K562 (cell line): ENCODE data around the gene IQUB. TPM values are rescaled to one million over a fixed set of nuclear protein-coding genes. Genes with fewer than 3 reads are reported as not detected.

Source experiments
- ATAC-seq: fragments of 200-7000 bp; cut with Tn5 transposase; 3 replicates; pipeline ENCODE4 v1.9.1; 2020; ENCODE audit warnings: moderate library complexity
- BruUV-seq: library from RNA; stranded (reverse); fragments of 400-500 nt; replicated peaks from 2 replicates; lab custom pipeline; 2021; lab: Mats Ljungman, UMichigan
- CTCF ChIA-PET: fragments of 300-600 bp; formaldehyde crosslinking; extraction: SDS; loops from one replicate; lab custom pipeline; 2021; ENCODE audit warnings: low intra/inter-chr PET ratio; lab: Yijun Ruan, JAX
- POLR2A ChIA-PET: fragments of 300-600, 350-650 bp; sonication (Branson Sonifier 250); formaldehyde crosslinking; extraction: SDS; loops from one replicate; lab custom pipeline; 2021; ENCODE audit warnings: antibody characterized with exemption, inconsistent platforms; lab: Yijun Ruan, JAX
- DNase-seq, 4 experiments: peaks; one replicate each; pipeline versions ENCODE4 v3.0.0 to v3.0.0-alpha.2; 2011 to 2018; ENCODE audit warnings: low spot score in 3 of 4, mixed read lengths in 3 of 4; ENCODE audit errors: extremely low read depth in 1 of 4
- FAIRE-seq: peaks from 2 replicates; lab custom pipeline; 2011; peaks lifted over from hg19 to GRCh38; lab: Jason Lieb, UNC
- H2AFZ ChIP-seq: 2 replicates; pipeline ENCODE4 v1.6.0; 2011; ENCODE audit warnings: low read depth, low read length, control low read depth, inconsistent platforms
- H3K27ac ChIP-seq: fragments of 200-600 bp; 3 replicates; pipeline ENCODE4 v1.8.0; 2011; ENCODE audit warnings: low read depth, mild to moderate bottlenecking, control low read depth, inconsistent platforms, low read length, moderate library complexity, mixed read lengths; ENCODE audit errors: extremely low read depth
- H3K27me3 ChIP-seq, 2 experiments: fragments of 300-600 bp in 1 of 2; 2 replicates in 1 of 2; 3 replicates in 1 of 2; pipeline versions ENCODE4 v1.6.0 to v1.8.0; 2011; ENCODE audit warnings: inconsistent platforms in 2 of 2, low read length in 2 of 2, mild to moderate bottlenecking in 1 of 2, mixed read lengths in 1 of 2, moderate library complexity in 1 of 2; ENCODE audit not compliant: control insufficient read depth in 2 of 2, insufficient read depth in 2 of 2
- H3K36me3 ChIP-seq: fragments of 300-600 bp; 3 replicates; pipeline ENCODE4 v1.8.0; 2011; ENCODE audit warnings: mild to moderate bottlenecking, low read length, inconsistent platforms; ENCODE audit not compliant: control insufficient read depth, insufficient read depth
- H3K4me1 ChIP-seq, 2 experiments: fragments of 200-600 bp in 1 of 2; replicated peaks in 1 of 2; 2 replicates in 1 of 2; 3 replicates in 1 of 2; pipeline versions ENCODE4 v1.5.1 to v1.8.0; 2011; ENCODE audit warnings: inconsistent platforms in 2 of 2, low read length in 2 of 2, mild to moderate bottlenecking in 1 of 2, mixed read lengths in 1 of 2, moderate library complexity in 1 of 2; ENCODE audit not compliant: control insufficient read depth in 2 of 2, insufficient read depth in 2 of 2
- H3K4me2 ChIP-seq: 2 replicates; pipeline ENCODE4 v1.6.1; 2011; ENCODE audit warnings: low read length, control low read depth, inconsistent platforms, mixed read lengths; ENCODE audit not compliant: insufficient read depth
- H3K4me3 ChIP-seq: fragments of 200-600 bp; sonication (generic), shearing (Covaris generic); 2 replicates; pipeline ENCODE4 v1.5.1; 2016; ENCODE audit warnings: control low read depth, inconsistent platforms
- H3K79me2 ChIP-seq: fragments of 200-600 bp; 3 replicates; pipeline ENCODE4 v1.8.0; 2011; ENCODE audit warnings: low read length, inconsistent platforms; ENCODE audit not compliant: control insufficient read depth, insufficient read depth
- H3K9ac ChIP-seq, 2 experiments: 2 replicates each; pipeline versions ENCODE4 v1.6.0 to v1.6.1; 2011; ENCODE audit warnings: low read depth in 2 of 2, low read length in 2 of 2, control low read depth in 1 of 2, inconsistent platforms in 1 of 2, mild to moderate bottlenecking in 1 of 2, mixed read lengths in 1 of 2; ENCODE audit not compliant: insufficient read depth in 1 of 2
- H3K9me1 ChIP-seq: one replicate; pipeline ENCODE4 v1.6.0; 2011; ENCODE audit warnings: inconsistent platforms, mild to moderate bottlenecking, low read length, moderate library complexity; ENCODE audit not compliant: control insufficient read depth, insufficient read depth
- H3K9me3 ChIP-seq: replicated peaks from 2 replicates; pipeline ENCODE4 v1.5.1; 2011; ENCODE audit warnings: low read depth, low read length, inconsistent platforms; ENCODE audit not compliant: control insufficient read depth, insufficient read depth
- H4K20me1 ChIP-seq: replicated peaks from 2 replicates; pipeline ENCODE4 v1.6.1; 2011; ENCODE audit warnings: low read length, inconsistent platforms, mixed read lengths; ENCODE audit not compliant: control insufficient read depth, insufficient read depth
- ARID2 ChIP-seq: fragments of 450-650 bp; IDR thresholded peaks from 2 replicates; pipeline ENCODE4 v1.6.1; 2017; ENCODE audit warnings: antibody characterized with exemption, mild to moderate bottlenecking
- ATF6 ChIP-seq: sonication (generic); formaldehyde crosslinking; IDR thresholded peaks from 2 replicates; pipeline ENCODE4 v1.4.0; 2020; ENCODE audit warnings: mild to moderate bottlenecking, missing genetic modification reagents
- BACH1 ChIP-seq: fragments of 200-800 bp; sonication (Bioruptor generic); IDR thresholded peaks from 2 replicates; pipeline ENCODE4 v1.6.1; 2016; ENCODE audit warnings: missing genetic modification characterization, missing compliant biosample characterization
- CBFA2T3 ChIP-seq: fragments of 450-650 bp; IDR thresholded peaks from 2 replicates; pipeline ENCODE4 v1.6.1; 2017
- CBX1 ChIP-seq: sonication (generic); IDR thresholded peaks from 2 replicates; pipeline ENCODE4 v1.6.1; 2016; ENCODE audit warnings: antibody characterized with exemption, low read depth, mild to moderate bottlenecking
- CEBPG ChIP-seq, 3 experiments: fragments of 200-800 bp in 1 of 3; sonication (Bioruptor generic) in 1 of 3; sonication (generic) in 1 of 3; formaldehyde crosslinking in 1 of 3; IDR thresholded peaks in 2 of 3; conservative IDR thresholded peaks in 1 of 3; 2 replicates each; pipeline versions ENCODE4 v1.6.1 to v1.8.0; 2016 to 2022; ENCODE audit warnings: missing compliant biosample characterization in 2 of 3, missing genetic modification characterization in 2 of 3, mild to moderate bottlenecking in 1 of 3, missing genetic modification reagents in 1 of 3
- DPF2 ChIP-seq: fragments of 450-650 bp; IDR thresholded peaks from 2 replicates; pipeline ENCODE4 v1.6.1; 2016
- FOXK2 ChIP-seq, 2 experiments: fragments of 450-650 bp; IDR thresholded peaks in 1 of 2; conservative IDR thresholded peaks in 1 of 2; 2 replicates each; pipeline ENCODE4 v1.6.1; 2016; ENCODE audit warnings: low read depth in 2 of 2, mild to moderate bottlenecking in 1 of 2
- HDAC2 ChIP-seq: fragments of 450-650 bp; IDR thresholded peaks from 2 replicates; pipeline ENCODE4 v1.6.1; 2016; ENCODE audit warnings: mild to moderate bottlenecking
- NR2C1 ChIP-seq, 2 experiments: fragments of 450-650 bp; IDR thresholded peaks; 2 replicates each; pipeline ENCODE4 v1.6.1; 2017; ENCODE audit warnings: mild to moderate bottlenecking in 2 of 2, antibody characterized with exemption in 1 of 2, inconsistent platforms in 1 of 2, missing compliant biosample characterization in 1 of 2, missing genetic modification characterization in 1 of 2
- NRF1 ChIP-seq, 2 experiments: fragments of 450-650 bp; IDR thresholded peaks in 1 of 2; conservative IDR thresholded peaks in 1 of 2; 2 replicates each; pipeline ENCODE4 v1.6.1; 2014; ENCODE audit warnings: mild to moderate bottlenecking in 2 of 2
- PCBP1 ChIP-seq: fragments of 200-400 bp; formaldehyde crosslinking; IDR thresholded peaks from 2 replicates; pipeline ENCODE4 v1.6.1; 2018; ENCODE audit warnings: mild to moderate bottlenecking, low read depth, low read length; ENCODE audit not compliant: poor library complexity, severe bottlenecking
- RUNX1 ChIP-seq: sonication (generic); IDR thresholded peaks from 2 replicates; pipeline ENCODE4 v1.6.1; 2016; ENCODE audit warnings: antibody characterized with exemption, low read depth
- THAP12 ChIP-seq: fragments of 250-450 bp; sonication (Bioruptor Pico); IDR thresholded peaks from 2 replicates; pipeline ENCODE4 v1.9.0; 2021; ENCODE audit warnings: mild to moderate bottlenecking, inconsistent platforms
- ZC3H4 ChIP-seq: sonication (generic); formaldehyde crosslinking; IDR thresholded peaks from 2 replicates; pipeline ENCODE4 v1.9.0; 2021; ENCODE audit warnings: missing genetic modification reagents, borderline replicate concordance
- ZNF140 ChIP-seq: fragments of 250-450 bp; sonication (Bioruptor Pico); IDR thresholded peaks from 2 replicates; pipeline ENCODE4 v1.8.0; 2021; ENCODE audit warnings: moderate library complexity, mild to moderate bottlenecking, inconsistent platforms
- WGBS: fragments of 100-300 bp; shearing (Covaris generic); methylation state at CpG from one replicate; pipeline ENCODE4 v1.1.6; 2016; ENCODE audit warnings: low coverage, mixed read lengths; ENCODE audit not compliant: insufficient coverage; ENCODE audit errors: missing lambda C conversion rate; 5-methylcytosine and 5-hydroxymethylcytosine counted together
- in situ Hi-C: fragments of 300-500 bp; cut with MboI; formaldehyde crosslinking; loops from 4 replicates; pipeline ENCODE4 v1.15.0; 2018; ENCODE audit warnings: inconsistent platforms, mixed read lengths
- intact Hi-C: fragments of 100-400 bp; cut with micrococcal nuclease; formaldehyde crosslinking; loops from 2 replicates; pipeline ENCODE4 v1.14.2; 2022
- polyA plus RNA-seq, 8 experiments: library from polyadenylated mRNA; depleted of rRNA in 4 of 8; stranded (reverse) in 5 of 8; unstranded in 3 of 8; fragments of >200 nt; fragmentation: Nextera tagmentation in 2 of 8; fragmentation: Illumina TruSeq in 1 of 8; extraction: Ambion mirVana in 2 of 8; extraction: Trizol in 1 of 8; gene quantifications; 2 replicates each; pipeline versions ENCODE4 v1.2.1 to v1.2.3, GENCODE V29; 2011 to 2014; ENCODE audit warnings: inconsistent platforms in 1 of 8, missing spikeins in 1 of 8
- total RNA-seq, 7 experiments: library from RNA; depleted of rRNA in 6 of 7; stranded (reverse); fragments of >200 nt in 6 of 7; fragmentation: Illumina TruSeq in 2 of 7; extraction: Trizol in 2 of 7; gene quantifications; 2 replicates each; pipeline versions ENCODE4 v1.2.1 to v1.2.3, GENCODE V29; 2011 to 2021; ENCODE audit warnings: low replicate concordance in 1 of 7
- TF ChIP-seq, protein P1 (sequence below): fragments of 450-650 bp; formaldehyde crosslinking; IDR thresholded peaks from 2 replicates; pipeline ENCODE4 v1.4.0; 2020; ENCODE audit warnings: mild to moderate bottlenecking, mixed read lengths

Gene IQUB
- total and polyA plus RNA-seq, 9 of the 15 experiments (the other 6 are each of a cell fraction or from before 2014, with no cell fraction given), result 0.62 to 2.6 (median 1.4) TPM

DNA sequence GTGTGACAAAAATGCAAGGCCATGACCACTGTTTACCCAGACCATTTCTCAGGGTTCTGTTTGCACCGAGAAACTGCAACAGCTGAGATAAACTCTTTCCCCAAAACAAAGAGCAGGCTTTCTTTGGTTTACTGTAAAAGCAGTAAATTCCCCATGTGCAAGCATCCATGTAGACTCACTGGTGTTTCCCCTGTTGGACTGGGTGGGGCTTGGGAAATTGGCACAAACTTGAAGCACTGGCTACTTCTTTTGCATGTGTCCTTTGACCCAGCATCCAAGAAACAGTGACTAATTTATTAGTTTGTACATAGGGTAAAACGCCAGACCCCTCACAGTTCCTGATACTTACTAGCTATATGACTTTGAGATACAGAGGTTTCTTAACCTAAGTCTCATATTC lies 12.3 kb downstream of the IQUB start:
- H2AFZ ChIP-seq, result peak overlapping the region; percentile 15; the same call in 1 of the 2 replicates
- no peaks in the 10 kb centered on the region for H4K20me1 ChIP-seq
- in situ Hi-C loops (no loop called here), intact Hi-C loops (no loop called here)
- no peaks in the 10 kb centered on the region for H3K9me3 ChIP-seq
- H3K27ac ChIP-seq, result no peak overlapping the region
- H3K27me3 ChIP-seq, result no peaks in the 10 kb centered on the region
- no peaks in the 10 kb centered on the region for H3K9me1 ChIP-seq
- FAIRE-seq, result no peak
- BruUV-seq, result no TSS peak
- no peak overlapping the region for H3K9ac ChIP-seq
- DNase-seq, result no peak
- ChIA-PET POLR2A (no interaction called here), CTCF (no interaction called here)
- 27% methylated on average over 2 of the region's 2 CpGs for WGBS
- H3K79me2 ChIP-seq, result no peaks in the 10 kb centered on the region
- H3K4me1 ChIP-seq, result no peaks in the 10 kb centered on the region; a peak in 1 of 5 replicates
- no peaks in the 10 kb centered on the region for H3K36me3 ChIP-seq
- ATAC-seq, result peak; percentile 31; the same call in 1 of the 3 replicates
- no peak overlapping the region for H3K4me2 ChIP-seq
- no peak for TF ChIP-seq NRF1 (conservative IDR thresholded peaks at IDR 0.05 in 1 of 2, IDR thresholded peaks at IDR 0.05 in 1 of 2)
- no peak for TF ChIP-seq DPF2
- TF ChIP-seq ZNF140 (CRISPR knock-in tag), result no peak
- TF ChIP-seq BACH1 (tag), result no peak
- TF ChIP-seq ARID2, result no peak
- TF ChIP-seq ZC3H4, result no peak
- no peak for TF ChIP-seq THAP12
- no peak for TF ChIP-seq NR2C1 (IDR thresholded peaks at IDR 0.05)
- TF ChIP-seq NR2C1 (tag; IDR thresholded peaks at IDR 0.05), result no peak
- TF ChIP-seq, protein P1, sequence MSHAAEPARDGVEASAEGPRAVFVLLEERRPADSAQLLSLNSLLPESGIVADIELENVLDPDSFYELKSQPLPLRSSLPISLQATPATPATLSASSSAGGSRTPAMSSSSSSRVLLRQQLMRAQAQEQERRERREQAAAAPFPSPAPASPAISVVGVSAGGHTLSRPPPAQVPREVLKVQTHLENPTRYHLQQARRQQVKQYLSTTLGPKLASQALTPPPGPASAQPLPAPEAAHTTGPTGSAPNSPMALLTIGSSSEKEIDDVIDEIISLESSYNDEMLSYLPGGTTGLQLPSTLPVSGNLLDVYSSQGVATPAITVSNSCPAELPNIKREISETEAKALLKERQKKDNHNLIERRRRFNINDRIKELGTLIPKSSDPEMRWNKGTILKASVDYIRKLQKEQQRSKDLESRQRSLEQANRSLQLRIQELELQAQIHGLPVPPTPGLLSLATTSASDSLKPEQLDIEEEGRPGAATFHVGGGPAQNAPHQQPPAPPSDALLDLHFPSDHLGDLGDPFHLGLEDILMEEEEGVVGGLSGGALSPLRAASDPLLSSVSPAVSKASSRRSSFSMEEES (CRISPR knock-in tag), result no peak
- no peak for TF ChIP-seq PCBP1
- no peak for TF ChIP-seq CBFA2T3
- TF ChIP-seq CBX1, result no peak
- no peak for TF ChIP-seq HDAC2
- TF ChIP-seq CEBPG (CRISPR knock-in tag; IDR thresholded peaks at IDR 0.05), result no peak
- no peak for TF ChIP-seq CEBPG (tag; conservative IDR thresholded peaks at IDR 0.05 in 1 of 2, IDR thresholded peaks at IDR 0.05 in 1 of 2)
- TF ChIP-seq ATF6, result no peak
- no peak for TF ChIP-seq RUNX1
- no peak for TF ChIP-seq FOXK2 (conservative IDR thresholded peaks at IDR 0.05 in 1 of 2, IDR thresholded peaks at IDR 0.05 in 1 of 2; ENCODE audit: low read depth in 2 of 2)
- no peak overlapping the region for H3K4me3 ChIP-seq
